SKM-1 (cell line): ENCODE data around the gene ANO10.

ENCODE experiments used
- DNase-seq: peaks from one replicate; lab custom pipeline; 2025; ENCODE audit not compliant: unreplicated experiment; lab: John Stamatoyannopoulos, UW

ANO10 gene

GRCh38 chr3:43353923-43354670 lies 267.7 kb downstream of the ANO10 start:
- DNase-seq: no peak

- DNase-seq: no peak
Observed at GRCh38 chr3:43353393-43353792, 268.4 kb downstream of the ANO10 start.

- no peak for DNase-seq
Observed at GRCh38 chr3:43349716-43350115, 272.1 kb downstream of the ANO10 start.

GRCh38 chr3:43348852-43349574 lies 272.8 kb downstream of the ANO10 start:
- no peak for DNase-seq

GRCh38 chr3:43348350-43348749 lies 273.5 kb downstream of the ANO10 start:
- DNase-seq: no peak

GRCh38 chr3:43347774-43348173 lies 274.0 kb downstream of the ANO10 start:
- DNase-seq: no peak

- DNase-seq: no peak
Observed at GRCh38 chr3:43346978-43347749, 274.6 kb downstream of the ANO10 start.

GRCh38 chr3:43345877-43346276 lies 275.9 kb downstream of the ANO10 start:
- DNase-seq: no peak

- DNase-seq: no peak
Observed at GRCh38 chr3:43345246-43345645, 276.6 kb downstream of the ANO10 start.

- DNase-seq: no peak
Observed at GRCh38 chr3:43344520-43344919, 277.3 kb downstream of the ANO10 start.

GRCh38 chr3:43343815-43344214 lies 278.0 kb downstream of the ANO10 start:
- DNase-seq: no peak

- no peak for DNase-seq
Observed at GRCh38 chr3:43343185-43343584, 278.6 kb downstream of the ANO10 start.

GRCh38 chr3:43341788-43342187 lies 280.0 kb downstream of the ANO10 start:
- no peak for DNase-seq

- no peak for DNase-seq
Observed at GRCh38 chr3:43340403-43340802, 281.4 kb downstream of the ANO10 start.

- DNase-seq: no peak
Observed at GRCh38 chr3:43338295-43338694, 283.5 kb downstream of the ANO10 start.

GRCh38 chr3:43335799-43336198 lies 286.0 kb downstream of the ANO10 start:
- DNase-seq: no peak

- no peak for DNase-seq
Observed at GRCh38 chr3:43334976-43335375, 286.8 kb downstream of the ANO10 start.

- DNase-seq: no peak
Observed at GRCh38 chr3:43331381-43331780, 290.4 kb downstream of the ANO10 start.

- no peak for DNase-seq
Observed at GRCh38 chr3:43330981-43331380, 290.8 kb downstream of the ANO10 start.

- DNase-seq: no peak
Observed at GRCh38 chr3:43328653-43329052, 293.2 kb downstream of the ANO10 start.

- no peak for DNase-seq
Observed at GRCh38 chr3:43327582-43327979, 294.2 kb downstream of the ANO10 start.
